SIG-M5 treated with dmso at 0.1 percent for 504 hours (cell line): ENCODE measurements around the gene IL25.
"Not testable (repeated sequence)": the region's sequence is repeated elsewhere in the genome, so short reads cannot be mapped to it uniquely, and the experiment has no call there.

Experiments
- DNase-seq: peaks from one replicate; lab custom pipeline; 2025; ENCODE audit not compliant: unreplicated experiment; lab: John Stamatoyannopoulos, UW

Gene IL25

GRCh38 chr14:23371865-23372264 lies 744 bp upstream of the IL25 start:
- no peak for DNase-seq

DNA sequence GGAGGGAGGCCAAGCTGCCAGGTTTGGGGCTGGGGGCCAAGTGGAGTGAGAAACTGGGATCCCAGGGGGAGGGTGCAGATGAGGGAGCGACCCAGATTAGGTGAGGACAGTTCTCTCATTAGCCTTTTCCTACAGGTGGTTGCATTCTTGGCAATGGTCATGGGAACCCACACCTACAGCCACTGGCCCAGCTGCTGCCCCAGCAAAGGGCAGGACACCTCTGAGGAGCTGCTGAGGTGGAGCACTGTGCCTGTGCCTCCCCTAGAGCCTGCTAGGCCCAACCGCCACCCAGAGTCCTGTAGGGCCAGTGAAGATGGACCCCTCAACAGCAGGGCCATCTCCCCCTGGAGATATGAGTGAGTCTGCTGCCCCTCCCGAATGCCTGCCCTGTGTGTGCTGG lies 432 bp downstream of the IL25 start:
- DNase-seq: no peak

DNA sequence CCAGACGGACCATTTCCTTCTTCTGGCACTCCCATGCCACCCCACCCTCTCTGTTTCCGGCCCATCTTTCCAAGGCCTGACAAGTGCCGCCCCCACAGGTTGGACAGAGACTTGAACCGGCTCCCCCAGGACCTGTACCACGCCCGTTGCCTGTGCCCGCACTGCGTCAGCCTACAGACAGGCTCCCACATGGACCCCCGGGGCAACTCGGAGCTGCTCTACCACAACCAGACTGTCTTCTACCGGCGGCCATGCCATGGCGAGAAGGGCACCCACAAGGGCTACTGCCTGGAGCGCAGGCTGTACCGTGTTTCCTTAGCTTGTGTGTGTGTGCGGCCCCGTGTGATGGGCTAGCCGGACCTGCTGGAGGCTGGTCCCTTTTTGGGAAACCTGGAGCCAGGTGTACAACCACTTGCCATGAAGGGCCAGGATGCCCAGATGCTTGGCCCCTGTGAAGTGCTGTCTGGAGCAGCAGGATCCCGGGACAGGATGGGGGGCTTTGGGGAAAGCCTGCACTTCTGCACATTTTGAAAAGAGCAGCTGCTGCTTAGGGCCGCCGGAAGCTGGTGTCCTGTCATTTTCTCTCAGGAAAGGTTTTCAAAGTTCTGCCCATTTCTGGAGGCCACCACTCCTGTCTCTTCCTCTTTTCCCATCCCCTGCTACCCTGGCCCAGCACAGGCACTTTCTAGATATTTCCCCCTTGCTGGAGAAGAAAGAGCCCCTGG lies 3.1 kb downstream of the IL25 start:
- DNase-seq: no peak

DNA sequence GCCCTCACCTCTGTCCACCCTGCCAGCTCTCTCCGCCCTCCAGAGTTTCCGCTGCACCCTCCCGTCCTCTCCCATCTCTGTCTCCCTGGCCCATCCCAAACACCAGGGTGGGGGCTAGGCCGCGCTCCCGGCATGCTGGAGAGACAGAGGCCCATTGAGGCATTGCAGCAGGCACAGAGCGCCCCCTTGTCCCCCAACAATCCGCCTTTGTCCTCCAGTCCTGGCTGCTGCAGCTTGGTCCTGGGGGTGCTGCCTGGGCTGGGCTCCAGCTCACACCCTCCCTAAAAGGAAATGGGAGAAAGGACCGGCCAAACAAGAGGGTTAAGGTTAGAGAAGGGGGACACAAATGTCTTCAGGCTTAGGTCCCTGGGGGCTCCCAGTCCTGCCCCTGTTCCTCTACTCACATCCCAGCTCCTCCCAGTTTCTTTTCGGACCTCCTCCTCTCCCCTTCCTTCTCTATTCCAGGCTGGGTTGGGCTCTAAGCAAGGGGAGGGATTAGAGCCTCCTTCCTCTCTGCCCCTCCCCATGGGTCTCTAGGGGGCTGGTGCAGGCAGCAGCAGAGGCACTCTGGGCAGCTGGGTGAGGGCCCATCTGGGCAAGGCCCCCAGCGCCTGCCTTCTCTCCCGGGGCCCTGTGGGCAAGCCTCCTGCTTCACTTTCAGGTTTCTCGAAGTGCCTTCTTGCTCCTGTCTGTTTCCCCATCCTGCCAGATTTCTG lies 4.0 kb downstream of the IL25 start, which contains the start of gene CMTM5:
Gene CMTM5 (plus strand): TSS at position 565 of the 716 bp plus-strand sequence. CDS start 206 bp downstream, outside the sequence.
- DNase-seq: no peak

DNA sequence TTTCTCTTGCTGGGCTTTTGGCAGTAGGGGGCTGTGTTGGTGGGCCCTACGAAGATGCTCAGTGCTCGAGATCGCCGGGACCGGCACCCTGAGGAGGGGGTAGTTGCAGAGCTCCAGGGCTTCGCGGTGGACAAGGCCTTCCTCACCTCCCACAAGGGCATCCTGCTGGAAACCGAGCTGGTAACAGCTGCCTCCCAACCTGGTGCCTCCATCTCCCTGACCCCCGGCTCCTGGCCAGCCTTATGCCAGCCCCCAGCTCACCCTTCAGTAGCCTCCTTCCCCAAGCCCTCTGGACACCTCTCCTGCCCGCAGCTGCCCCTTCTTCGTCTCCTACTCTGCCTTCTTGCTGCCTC lies 4.6 kb downstream of the IL25 start:
- no peak for DNase-seq

DNA sequence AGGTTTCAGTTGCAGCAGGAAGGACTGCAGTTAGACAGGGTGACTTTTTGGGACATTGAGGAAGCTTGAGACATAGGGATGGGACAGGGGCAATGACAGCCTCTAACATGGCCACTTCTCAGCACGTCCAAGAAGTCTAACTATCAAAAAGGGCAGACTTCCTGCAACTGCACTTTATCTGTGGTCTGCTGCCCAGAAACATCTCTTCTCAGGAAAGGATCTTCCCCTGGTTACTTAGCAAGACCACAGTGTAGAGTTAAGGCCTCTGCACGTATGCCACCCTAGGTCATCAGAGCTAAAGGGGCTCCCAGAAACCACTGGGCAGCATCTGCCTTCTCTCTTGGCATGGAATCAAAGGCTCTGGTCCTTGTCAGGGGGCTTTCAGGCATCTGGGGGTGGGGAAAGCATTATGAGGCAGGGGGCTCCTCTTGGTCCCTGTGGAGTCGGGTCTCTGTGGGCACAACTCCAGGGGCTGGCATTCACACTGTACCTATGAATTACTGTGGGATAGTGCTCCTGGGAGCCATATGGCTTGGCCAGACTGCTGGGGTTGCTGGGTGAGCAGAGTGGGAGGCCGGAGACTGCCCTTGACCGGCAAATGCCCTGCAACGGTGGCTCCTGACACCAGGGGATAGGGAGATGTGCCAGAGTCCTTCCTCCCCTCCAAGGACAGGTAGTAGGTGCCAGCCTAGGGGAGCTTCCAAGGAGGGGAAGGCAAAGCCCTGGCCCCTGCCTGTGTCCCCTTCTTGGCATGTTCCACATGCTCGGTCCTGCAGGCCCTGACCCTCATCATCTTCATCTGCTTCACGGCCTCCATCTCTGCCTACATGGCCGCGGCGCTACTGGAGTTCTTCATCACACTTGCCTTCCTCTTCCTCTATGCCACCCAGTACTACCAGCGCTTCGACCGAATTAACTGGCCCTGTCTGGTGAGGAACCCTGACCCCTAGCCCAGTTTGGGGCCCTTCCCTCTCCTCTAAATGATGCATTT lies 5.3 kb downstream of the IL25 start:
- no peak for DNase-seq

DNA sequence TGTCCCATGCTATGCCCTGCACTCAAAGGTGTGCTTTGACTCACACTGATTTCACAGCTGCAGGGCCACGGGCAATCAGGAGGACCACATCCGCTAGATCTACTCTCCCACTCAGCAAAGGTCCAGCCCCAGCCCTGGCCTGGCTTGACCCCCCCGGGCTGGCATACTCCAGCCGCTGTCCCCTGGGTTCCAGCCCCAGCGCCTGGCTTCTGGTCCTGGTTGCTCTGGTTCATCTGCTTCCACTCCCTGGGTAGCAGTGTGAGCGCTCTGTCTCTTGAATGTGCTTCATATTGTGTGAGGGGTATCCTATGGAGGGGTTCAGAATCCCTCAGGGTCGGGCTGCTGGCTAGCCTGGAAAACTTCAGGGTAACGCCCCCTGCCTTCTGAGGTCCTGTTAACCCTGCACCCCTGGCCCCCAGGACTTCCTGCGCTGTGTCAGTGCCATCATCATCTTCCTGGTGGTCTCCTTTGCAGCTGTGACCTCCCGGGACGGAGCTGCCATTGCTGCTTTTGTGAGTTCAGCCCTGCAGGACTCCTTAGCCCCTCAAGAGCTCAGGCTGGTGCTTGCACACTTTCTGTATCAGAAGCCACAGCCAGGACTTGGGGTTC lies 6.1 kb downstream of the IL25 start:
- DNase-seq: no peak

- DNase-seq: peak; percentile 28
These were observed 7.0 kb downstream of the IL25 start for GRCh38 chr14:23379366-23380196.

- DNase-seq: no peak
These were observed 7.7 kb downstream of the IL25 start for GRCh38 chr14:23380197-23380914.

GRCh38 chr14:23380976-23381375 lies 8.4 kb downstream of the IL25 start:
- no peak for DNase-seq

GRCh38 chr14:23381871-23382270 lies 9.3 kb downstream of the IL25 start:
- DNase-seq: no peak

DNA sequence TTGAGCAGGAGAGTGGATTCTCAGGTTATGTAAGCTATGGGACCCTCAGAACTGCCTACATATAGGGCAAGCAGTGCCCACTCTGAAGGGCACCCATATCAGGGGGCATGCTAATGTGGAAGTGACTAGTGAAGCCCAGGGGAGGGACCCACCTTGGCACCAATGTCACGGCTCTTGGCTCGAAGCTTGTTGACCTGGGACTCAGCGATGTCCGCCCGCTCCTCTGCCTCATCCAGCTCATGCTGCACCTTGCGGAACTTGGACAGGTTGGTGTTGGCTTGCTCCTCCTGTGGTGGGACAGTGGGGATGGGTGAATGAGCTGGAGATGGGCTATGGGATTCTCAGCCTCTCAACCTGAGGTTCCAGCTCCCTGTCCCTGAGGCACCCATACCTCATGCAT lies 9.7 kb downstream of the IL25 start:
- DNase-seq: no peak

GRCh38 chr14:23382731-23383440 lies 10.3 kb downstream of the IL25 start:
- no peak for DNase-seq

- no peak for DNase-seq
These were observed 11.9 kb downstream of the IL25 start for GRCh38 chr14:23384364-23385080.

DNA sequence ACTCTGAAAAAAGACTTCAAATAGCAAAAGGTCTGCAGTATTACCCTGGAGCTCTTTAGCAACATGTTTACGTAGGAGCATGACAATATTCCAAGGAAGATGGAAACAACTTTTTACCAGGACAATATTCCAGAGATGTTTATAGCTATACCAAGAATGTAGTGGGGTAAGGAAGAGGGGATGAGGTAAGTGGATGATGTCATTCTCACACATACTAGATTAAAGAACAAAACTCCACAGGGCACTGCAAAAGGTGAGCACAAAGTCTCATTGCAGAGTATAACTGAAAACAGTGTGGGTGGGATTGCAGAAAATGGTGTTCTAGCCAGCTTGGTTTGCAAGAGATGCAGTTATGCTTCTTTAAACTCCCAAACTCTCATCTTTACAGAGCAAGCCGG lies 12.6 kb downstream of the IL25 start:
- DNase-seq: no peak

DNA sequence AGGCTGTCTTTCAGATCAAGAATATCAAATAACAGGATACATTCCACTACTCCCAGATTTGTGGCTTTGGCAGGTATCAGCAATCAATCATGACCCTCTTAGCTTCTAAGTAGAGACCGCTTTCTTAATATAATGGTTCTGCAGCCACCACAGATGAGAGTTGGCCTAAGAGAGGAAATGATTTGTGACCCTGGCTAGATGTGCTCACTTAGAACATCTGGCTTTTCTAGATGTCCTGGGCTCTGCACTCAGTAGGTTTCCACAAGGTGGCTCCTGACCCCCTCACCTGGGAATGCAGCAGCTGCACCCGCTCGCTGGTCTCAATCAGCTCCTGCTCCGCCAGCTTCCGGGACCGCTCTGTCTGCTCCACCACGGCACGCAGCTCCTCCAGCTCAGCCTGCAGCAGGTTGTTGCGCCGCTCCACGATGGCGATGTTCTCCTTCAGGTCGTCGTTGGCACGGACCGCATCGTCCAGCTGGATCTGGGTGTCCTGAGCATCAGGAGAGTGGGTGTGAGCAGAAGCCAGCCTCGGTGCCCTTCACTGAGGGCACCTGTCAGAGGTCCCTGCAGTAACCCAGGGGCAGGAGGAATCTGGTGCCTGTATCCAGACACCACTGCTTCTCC lies 13.1 kb downstream of the IL25 start:
- DNase-seq: no peak

DNA sequence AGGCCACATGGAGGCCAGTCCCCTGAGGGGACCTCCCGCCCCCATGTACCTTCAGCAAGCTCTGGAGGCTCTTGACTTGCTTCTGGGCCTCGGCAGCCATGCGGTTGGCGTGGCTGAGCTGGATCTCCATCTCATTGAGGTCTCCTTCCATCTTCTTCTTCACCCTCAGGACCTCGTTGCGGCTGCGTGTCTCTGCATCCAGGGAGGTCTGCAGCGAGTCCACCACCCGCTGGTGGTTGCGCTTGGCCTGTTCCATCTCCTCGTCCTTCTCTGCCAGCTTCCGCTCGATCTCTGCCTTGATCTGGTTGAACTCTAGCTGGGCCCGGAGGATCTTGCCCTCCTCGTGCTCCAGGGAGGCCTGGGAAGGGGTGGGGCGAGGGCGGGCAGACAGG lies 13.7 kb downstream of the IL25 start:
- DNase-seq: not testable (repeated sequence)

- no peak for DNase-seq
These were observed 14.4 kb downstream of the IL25 start for GRCh38 chr14:23386999-23387398.
